ENCODE measurements around the gene ZNF664. TPM values are rescaled to one million over a fixed set of nuclear protein-coding genes. Genes with fewer than 3 reads are reported as not detected.

The ZNF664 gene
- total RNA-seq, 1 experiment from 2014 or later: 36.0 TPM

DNA sequence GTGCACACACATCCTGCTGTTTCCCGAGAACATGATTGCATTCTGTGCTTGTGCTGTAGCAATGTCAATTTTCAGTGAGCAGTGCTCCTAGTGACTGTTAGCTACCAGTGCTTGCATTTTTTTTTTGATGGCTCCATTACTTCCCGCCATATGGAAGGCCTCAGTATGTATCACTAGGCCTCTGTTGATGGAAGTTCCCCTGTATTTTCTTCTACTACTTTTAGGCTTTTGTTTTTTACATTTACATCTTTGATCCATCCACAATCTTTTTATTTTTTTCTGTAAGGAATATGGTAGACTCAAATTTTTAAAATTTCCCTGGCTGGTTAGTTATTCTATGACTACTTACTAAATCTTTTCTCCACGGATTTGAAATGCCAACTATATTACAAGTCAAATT is 49.1 kb downstream of the ZNF664 start:
- H3K4me1 ChIP-seq (replicated peaks): peaks cover 10% of the 10 kb centered on the region

DNA sequence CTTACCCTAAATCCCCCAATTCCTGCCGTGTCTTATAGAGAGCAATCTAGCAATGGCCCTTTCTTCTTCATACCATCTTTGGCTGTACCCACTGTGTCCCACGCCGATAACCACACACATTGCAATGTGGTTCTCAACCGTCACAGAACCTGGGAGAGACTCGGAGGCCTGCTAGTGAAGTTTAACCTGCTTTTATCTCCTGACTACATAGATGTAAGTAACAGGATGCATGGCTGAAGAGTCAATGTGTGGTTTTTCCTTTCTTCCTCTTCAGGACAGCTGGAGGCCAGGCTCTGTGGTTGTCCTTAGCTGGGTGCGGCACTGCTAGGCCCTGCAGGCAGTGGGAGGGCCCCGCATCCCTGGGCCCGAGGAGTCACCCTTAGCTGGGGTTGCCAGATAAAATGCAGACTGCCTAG is 51.3 kb downstream of the ZNF664 start:
- Histone ChIP-seq H3K4me1 (replicated peaks) (peaks cover 10% of the 10 kb centered on the region), H3K27me3 (replicated peaks) (no peaks in the 10 kb centered on the region), H3K27ac (no peak overlapping the region), H3K4me3 (no peak overlapping the region), H3K9me3 (replicated peaks) (no peaks in the 10 kb centered on the region), H3K36me3 (no peaks in the 10 kb centered on the region)
- no peak for DNase-seq (ENCODE audit: low read depth in 1 of 2, low spot score in 2 of 2)

More for the DNA sequence above, 49.1 kb downstream of the ZNF664 start:
- H3K27ac ChIP-seq: no peak overlapping the region
- no peak for DNase-seq (ENCODE audit: low read depth in 1 of 2, low spot score in 2 of 2)
- H3K4me3 ChIP-seq: no peak overlapping the region
- H3K27me3 ChIP-seq (replicated peaks): no peaks in the 10 kb centered on the region
- H3K9me3 ChIP-seq (replicated peaks): no peaks in the 10 kb centered on the region
- H3K36me3 ChIP-seq: no peaks in the 10 kb centered on the region

DNA sequence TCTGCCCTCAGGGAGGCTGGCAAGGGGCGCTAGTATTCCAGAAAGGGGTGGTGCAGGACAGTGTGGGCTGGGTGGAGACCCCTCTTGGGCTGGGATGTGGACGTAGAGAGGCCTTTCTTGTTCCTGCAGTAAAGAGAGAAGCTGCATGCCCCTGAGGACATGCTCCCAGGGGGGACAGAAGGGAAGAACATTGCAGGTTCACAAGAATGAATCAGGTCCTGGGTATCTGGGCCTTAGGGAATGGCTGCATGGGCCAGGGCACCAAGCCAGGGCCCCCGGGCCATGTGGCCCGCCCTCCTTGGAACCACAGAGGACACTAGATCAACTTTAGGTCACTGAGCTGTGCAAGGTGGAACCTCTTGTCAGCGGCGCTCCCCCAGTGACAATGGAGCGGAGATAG is 51.8 kb downstream of the ZNF664 start:
- no peaks in the 10 kb centered on the region for H3K27me3 ChIP-seq (replicated peaks)
- H3K27ac ChIP-seq: no peak overlapping the region
- H3K4me1 ChIP-seq (replicated peaks): peaks cover 10% of the 10 kb centered on the region
- no peaks in the 10 kb centered on the region for H3K36me3 ChIP-seq
- no peaks in the 10 kb centered on the region for H3K9me3 ChIP-seq (replicated peaks)
- no peak overlapping the region for H3K4me3 ChIP-seq
- no peak for DNase-seq (ENCODE audit: low read depth in 1 of 2, low spot score in 2 of 2)

DNA sequence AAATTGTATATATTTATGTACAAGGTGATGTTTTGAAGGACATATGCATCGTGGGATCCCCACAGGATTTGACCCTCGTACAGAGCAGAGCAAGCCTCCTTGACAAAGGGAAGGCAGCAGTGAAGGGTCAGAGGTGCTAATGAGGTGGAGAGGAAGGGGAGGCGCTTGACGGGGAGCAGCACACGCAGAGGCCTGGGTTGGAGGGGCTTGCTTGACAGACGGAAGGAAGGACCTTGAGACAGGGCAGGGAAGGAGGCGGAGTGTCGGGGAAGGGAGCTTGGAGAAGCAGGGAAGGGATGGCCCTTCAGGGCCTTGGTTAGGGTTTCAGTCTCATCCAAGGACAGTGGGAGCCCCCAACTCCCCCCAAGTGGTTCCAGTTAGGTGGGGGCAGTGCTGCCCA is 52.6 kb downstream of the ZNF664 start:
- no peak overlapping the region for H3K27ac ChIP-seq
- no peaks in the 10 kb centered on the region for H3K36me3 ChIP-seq
- H3K4me3 ChIP-seq: no peak overlapping the region
- DNase-seq (ENCODE audit: low read depth in 1 of 2, low spot score in 2 of 2): no peak
- H3K27me3 ChIP-seq (replicated peaks): no peaks in the 10 kb centered on the region
- H3K9me3 ChIP-seq (replicated peaks): no peaks in the 10 kb centered on the region
- H3K4me1 ChIP-seq (replicated peaks): peaks cover 16% of the 10 kb centered on the region

DNA sequence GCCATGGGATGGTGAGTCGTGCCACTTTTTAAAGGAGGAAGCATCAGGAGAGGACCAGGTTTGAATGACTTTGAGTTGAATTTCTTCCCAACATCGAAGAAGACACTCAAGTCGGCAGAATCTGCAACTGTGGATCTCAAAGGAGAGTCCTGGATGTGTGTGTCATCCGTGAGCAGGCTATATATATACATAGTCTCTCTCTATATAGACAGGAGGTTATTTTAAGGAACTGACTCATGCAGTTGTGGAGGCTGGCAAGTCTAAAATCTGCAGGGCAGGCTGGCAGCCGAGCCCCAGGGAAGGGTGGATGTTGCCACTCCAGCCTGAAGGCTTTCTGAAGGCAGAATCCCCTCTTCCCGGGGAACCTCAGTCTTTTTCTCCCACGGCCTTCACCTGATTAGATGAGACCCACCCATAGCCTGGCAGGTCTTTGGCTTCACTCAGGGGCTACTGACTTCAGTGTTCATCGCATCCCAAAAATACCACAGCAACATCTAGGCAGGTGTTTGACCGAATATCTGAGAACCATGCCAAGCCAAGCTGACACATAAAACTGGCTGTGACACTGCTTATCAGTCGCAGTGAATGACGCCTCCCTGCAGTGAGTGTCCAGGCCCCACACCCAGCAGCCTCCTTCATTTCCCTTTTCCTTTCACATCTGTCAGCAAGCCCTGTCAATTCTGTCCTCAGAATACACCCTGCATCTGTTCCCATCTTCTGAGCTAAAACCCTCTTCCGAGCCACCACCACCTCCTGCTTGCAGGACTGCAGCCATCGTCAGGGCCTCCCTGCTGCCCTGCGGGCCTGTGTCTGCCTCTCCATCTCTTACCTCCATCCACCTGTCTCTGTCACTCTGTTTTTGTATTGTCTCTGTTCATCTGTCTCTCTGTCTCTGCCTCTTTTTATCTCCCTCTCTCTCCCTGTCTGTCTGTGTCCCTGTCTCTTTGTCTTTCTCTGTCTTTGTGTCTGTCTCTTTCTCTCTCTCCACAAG is 54.0 kb downstream of the ZNF664 start:
- Histone ChIP-seq H3K27me3 (replicated peaks) (no peaks in the 10 kb centered on the region), H3K4me3 (no peak overlapping the region), H3K9me3 (replicated peaks) (no peaks in the 10 kb centered on the region), H3K27ac (no peak overlapping the region), H3K36me3 (no peaks in the 10 kb centered on the region), H3K4me1 (replicated peaks) (peaks cover 24% of the 10 kb centered on the region)
- DNase-seq (ENCODE audit: low read depth in 1 of 2, low spot score in 2 of 2): peak in 1 of 2 experiments; percentile 20

DNA sequence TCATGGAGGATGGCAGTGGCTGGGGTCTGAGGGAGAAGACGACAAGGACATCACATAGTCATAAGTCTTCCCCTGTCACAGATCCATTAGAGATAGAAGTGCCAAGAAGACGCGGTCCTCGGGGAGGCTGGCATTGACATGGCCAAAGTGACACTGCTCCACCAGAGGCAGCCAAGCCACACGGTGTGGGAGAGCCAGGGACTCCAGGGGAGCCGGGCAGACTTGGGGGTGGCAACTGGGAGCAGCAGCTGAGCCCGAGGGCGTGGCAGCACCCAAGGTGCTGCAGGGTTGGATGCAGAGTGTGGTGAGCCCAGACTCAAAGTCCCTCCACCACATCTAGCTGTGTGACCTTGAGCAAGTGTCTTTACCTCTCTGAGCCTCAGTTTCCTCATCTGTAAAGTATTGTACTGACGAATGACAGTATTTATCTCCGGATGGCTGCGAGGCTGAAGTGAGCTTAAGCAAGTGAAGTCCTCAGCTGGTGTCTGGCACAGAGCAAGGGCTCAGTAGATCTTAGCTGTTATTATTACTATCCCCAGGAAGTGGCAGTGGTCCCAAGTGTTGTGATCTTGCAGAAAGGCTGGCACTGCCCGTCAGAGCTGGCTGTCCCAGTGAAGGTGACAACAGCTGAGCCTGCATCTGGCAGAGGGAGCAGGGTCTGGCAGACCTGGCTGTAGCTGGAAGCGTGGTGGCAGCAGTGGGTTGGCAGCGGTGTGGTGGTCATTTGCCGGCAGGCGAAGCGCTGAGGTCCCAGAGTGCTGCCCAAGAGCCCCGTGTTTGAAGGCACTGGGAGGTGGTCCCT is 54.9 kb downstream of the ZNF664 start:
- Histone ChIP-seq H3K36me3 (no peaks in the 10 kb centered on the region), H3K27ac (no peak overlapping the region), H3K27me3 (replicated peaks) (no peaks in the 10 kb centered on the region), H3K4me1 (replicated peaks) (peaks cover 24% of the 10 kb centered on the region), H3K4me3 (no peak overlapping the region), H3K9me3 (replicated peaks) (no peaks in the 10 kb centered on the region)
- no peak for DNase-seq (ENCODE audit: low read depth in 1 of 2, low spot score in 2 of 2)

DNA sequence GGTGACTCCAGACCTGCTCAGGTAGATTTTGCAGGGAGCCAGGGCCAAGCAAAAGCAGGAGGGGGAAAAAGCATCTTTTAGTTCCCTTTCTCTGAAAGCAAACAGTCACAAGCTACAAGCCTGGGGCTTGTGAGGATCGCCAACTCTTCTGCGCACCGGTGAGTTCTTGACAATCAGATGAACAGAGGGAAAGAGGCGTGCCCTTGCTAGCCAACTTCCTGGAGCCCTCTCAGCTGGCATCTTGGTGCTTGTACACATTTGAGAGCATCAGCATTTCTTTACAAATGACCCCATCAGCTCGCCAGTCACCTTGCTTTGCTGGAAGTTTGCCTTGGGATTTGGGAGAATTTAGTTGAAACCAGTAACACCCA is 55.5 kb downstream of the ZNF664 start:
- DNase-seq (ENCODE audit: low read depth in 1 of 2, low spot score in 2 of 2): no peak
- Histone ChIP-seq H3K4me3 (no peak overlapping the region), H3K4me1 (replicated peaks) (peaks cover 24% of the 10 kb centered on the region), H3K27ac (no peak overlapping the region), H3K27me3 (replicated peaks) (no peaks in the 10 kb centered on the region), H3K9me3 (replicated peaks) (no peaks in the 10 kb centered on the region), H3K36me3 (no peaks in the 10 kb centered on the region)

DNA sequence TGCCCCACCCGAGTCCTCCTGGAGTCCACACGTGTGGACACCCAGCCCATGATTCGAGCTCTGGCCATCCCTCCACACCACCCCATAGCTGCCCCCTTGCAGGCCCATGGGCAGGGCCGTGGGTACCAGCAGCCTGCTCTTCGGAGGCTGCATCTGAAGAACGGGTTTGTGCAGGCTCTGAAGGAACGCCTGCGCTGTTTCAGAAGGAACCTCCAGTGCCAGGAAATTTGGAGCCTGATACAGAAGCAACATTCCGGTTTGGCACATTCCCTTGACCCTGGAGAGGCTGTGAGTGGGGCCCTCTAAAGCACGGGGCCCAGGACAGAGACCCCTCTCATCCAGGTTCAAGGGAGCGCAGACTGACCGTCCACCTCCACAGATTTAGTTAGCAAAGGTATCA is 57.0 kb downstream of the ZNF664 start:
- Histone ChIP-seq H3K27ac (no peak overlapping the region), H3K9me3 (replicated peaks) (no peaks in the 10 kb centered on the region), H3K36me3 (no peaks in the 10 kb centered on the region), H3K4me1 (replicated peaks) (peaks cover 24% of the 10 kb centered on the region), H3K4me3 (no peak overlapping the region), H3K27me3 (replicated peaks) (no peaks in the 10 kb centered on the region)
- no peak for DNase-seq (ENCODE audit: low read depth in 1 of 2, low spot score in 2 of 2)

DNA sequence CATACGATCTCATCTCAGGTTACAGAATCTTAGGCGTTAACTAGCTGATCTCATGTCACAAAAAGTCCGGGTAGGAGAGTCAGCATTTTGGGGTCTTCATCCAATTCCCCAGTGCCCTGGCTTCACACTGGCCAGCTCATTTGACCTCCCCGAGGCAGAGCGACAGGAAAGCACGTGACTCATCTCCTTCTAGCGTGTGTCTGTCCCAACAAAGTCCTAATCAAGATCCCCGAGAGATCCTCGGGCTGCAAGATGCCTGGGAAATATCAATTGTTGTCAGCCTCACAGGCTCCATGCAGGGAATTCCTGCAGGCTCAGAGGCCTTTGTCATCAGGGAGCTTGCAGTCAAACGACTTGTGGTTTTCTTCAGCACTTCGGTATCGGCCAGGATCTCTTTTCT is 57.5 kb downstream of the ZNF664 start:
- H3K4me1 ChIP-seq (replicated peaks): peaks cover 24% of the 10 kb centered on the region
- no peaks in the 10 kb centered on the region for H3K9me3 ChIP-seq (replicated peaks)
- DNase-seq (ENCODE audit: low read depth in 1 of 2, low spot score in 2 of 2): peak; percentile 31 to 61
- no peak overlapping the region for H3K4me3 ChIP-seq
- no peak overlapping the region for H3K27ac ChIP-seq
- no peaks in the 10 kb centered on the region for H3K27me3 ChIP-seq (replicated peaks)
- H3K36me3 ChIP-seq: no peaks in the 10 kb centered on the region

DNA sequence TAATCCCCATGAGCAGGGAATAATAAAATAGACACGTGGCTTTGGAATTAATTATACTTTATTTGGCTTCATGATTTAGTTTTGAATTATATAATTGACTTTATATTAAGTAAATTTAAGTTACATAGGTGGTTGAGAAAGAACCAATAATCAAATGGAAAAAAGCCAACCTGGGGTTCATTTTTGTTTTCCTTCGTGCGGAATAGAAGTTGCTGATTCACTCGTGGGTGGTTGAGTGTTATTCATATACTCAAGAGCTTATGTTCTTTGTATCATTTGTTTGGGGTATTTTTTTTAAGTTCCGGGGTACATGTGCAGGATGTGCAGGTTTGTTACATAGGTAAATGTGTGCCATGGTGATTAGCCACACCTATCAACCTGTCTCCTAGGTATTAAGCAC is 58.0 kb downstream of the ZNF664 start:
- H3K27me3 ChIP-seq (replicated peaks): no peaks in the 10 kb centered on the region
- H3K27ac ChIP-seq: no peak overlapping the region
- peaks cover 26% of the 10 kb centered on the region for H3K4me1 ChIP-seq (replicated peaks)
- H3K4me3 ChIP-seq: no peak overlapping the region
- no peaks in the 10 kb centered on the region for H3K9me3 ChIP-seq (replicated peaks)
- H3K36me3 ChIP-seq: no peaks in the 10 kb centered on the region
- no peak for DNase-seq (ENCODE audit: low read depth in 1 of 2, low spot score in 2 of 2)

DNA sequence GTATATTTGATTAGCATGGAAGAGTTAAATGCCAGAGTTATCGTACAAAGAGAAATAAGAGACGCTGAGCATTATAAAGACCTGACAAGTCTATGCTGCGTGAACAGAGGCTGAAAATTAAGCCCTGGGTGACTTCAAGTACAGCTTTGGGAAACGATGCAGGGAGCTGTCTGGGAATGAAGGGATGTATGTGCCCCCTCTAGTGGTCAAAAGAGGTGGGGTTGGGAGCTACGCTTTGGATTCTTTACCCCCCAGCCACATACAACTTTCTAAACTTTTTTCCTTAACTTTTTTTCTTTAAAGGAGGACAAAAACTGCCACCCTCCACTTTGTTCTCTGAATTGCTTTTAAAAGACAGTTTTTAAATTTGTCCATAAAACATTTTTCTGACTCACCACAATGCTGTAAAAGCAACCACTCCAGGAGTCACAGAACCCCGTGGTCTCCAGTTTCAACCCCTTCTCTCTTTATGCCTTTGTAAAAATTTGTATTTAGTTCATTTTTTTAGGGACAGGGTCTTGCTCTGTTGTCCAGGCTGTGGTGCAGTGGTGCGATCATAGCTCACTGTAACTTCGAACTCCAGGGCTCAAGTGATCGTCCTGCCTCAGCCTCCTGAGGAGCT is 59.4 kb downstream of the ZNF664 start:
- peak; percentile 25 to 56 for DNase-seq (ENCODE audit: low read depth in 1 of 2, low spot score in 2 of 2)
- Histone ChIP-seq H3K4me3 (no peak overlapping the region), H3K27ac (no peak overlapping the region)

DNA sequence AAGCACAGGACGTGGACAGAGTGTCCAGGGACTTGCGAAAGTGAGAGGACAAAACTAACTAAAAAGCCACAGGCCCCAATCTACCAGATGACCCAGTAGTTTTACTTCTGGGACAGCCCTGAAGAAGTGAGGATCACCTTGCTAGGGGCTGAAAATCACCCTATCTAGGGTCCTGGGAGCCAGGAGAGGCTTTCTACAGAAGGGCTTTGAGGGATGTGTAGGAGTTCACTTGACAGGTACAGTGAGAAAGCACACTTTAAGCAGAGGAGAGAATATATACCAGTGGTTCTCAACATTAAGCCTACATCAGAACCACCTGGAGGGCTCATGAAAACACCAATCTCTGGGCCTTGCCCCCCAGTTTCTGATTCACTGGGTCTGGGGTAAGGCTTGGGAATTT is 60.8 kb downstream of the ZNF664 start:
- H3K9me3 ChIP-seq (replicated peaks): no peaks in the 10 kb centered on the region
- no peaks in the 10 kb centered on the region for H3K27me3 ChIP-seq (replicated peaks)
- no peak for DNase-seq (ENCODE audit: low read depth in 1 of 2, low spot score in 2 of 2)
- H3K4me1 ChIP-seq (replicated peaks): peaks cover 25% of the 10 kb centered on the region
- H3K27ac ChIP-seq: no peak overlapping the region
- no peak overlapping the region for H3K4me3 ChIP-seq
- no peaks in the 10 kb centered on the region for H3K36me3 ChIP-seq

More for the DNA sequence above, 59.4 kb downstream of the ZNF664 start:
- Histone ChIP-seq H3K36me3 (no peaks in the 10 kb centered on the region), H3K27me3 (replicated peaks) (no peaks in the 10 kb centered on the region), H3K9me3 (replicated peaks) (no peaks in the 10 kb centered on the region), H3K4me1 (replicated peaks) (peaks cover 25% of the 10 kb centered on the region)

DNA sequence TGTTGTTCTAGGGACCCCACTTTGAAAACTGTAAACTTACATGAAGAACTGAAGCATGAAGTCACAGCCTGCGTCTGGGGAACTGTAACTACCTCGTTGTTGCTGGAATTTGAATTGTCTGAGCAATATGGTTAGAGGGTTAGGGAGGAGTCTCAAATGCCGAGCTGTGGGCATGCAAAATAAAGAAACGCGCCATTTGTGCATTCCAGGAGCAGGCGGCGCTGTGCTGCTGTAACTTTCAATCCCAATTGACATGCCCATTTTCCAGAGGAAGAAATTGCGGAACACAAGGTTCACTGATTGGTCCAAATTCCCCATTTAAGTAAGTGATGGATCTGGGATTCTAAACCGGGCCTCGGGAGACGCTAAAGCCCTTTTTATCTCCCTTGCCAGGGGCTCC is 61.3 kb downstream of the ZNF664 start:
- Histone ChIP-seq H3K9me3 (replicated peaks) (no peaks in the 10 kb centered on the region), H3K4me3 (no peak overlapping the region), H3K27me3 (replicated peaks) (no peaks in the 10 kb centered on the region), H3K4me1 (replicated peaks) (peaks cover 25% of the 10 kb centered on the region), H3K27ac (no peak overlapping the region), H3K36me3 (no peaks in the 10 kb centered on the region)
- no peak for DNase-seq (ENCODE audit: low read depth in 1 of 2, low spot score in 2 of 2)

DNA sequence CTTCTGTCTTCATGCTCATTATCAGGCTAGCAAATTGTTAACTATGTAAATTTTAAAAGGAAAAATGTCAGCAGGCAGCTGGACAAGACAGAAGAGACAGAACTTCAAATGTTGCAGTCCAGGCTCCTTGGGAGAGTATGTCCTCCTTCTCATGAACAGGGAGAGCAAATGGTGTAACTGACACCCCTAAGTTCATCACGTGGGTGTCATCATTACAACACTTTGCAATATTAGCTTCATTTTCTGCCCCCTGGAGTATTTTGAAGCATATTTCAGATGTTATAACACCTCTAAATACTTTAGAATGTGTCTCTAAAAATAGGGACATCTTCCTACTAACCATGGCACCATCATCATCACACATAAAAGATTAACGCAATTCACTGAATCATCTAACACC is 62.1 kb downstream of the ZNF664 start:
- Histone ChIP-seq H3K4me3 (no peak overlapping the region), H3K27me3 (replicated peaks) (no peaks in the 10 kb centered on the region), H3K4me1 (replicated peaks) (peaks cover 25% of the 10 kb centered on the region), H3K36me3 (no peaks in the 10 kb centered on the region), H3K9me3 (replicated peaks) (no peaks in the 10 kb centered on the region), H3K27ac (no peak overlapping the region)
- DNase-seq (ENCODE audit: low read depth in 1 of 2, low spot score in 2 of 2): no peak
